Esophagus (tissue), 2 donors: Measurements from ENCODE around the gene HIPK1. TPM values are rescaled to one million over a fixed set of nuclear protein-coding genes. Genes with fewer than 3 reads are reported as not detected.
"Not testable (repeated sequence)": the region's sequence is repeated elsewhere in the genome, so short reads cannot be mapped to it uniquely, and the experiment has no call there.

Experiments used
- H3K27ac ChIP-seq, 2 donors: one replicate each; pipeline ENCODE4 v1.5.1; 2013; ENCODE audit warnings: low read depth in 2 of 2, mild to moderate bottlenecking in 2 of 2, inconsistent platforms in 1 of 2, low read length in 1 of 2, moderate library complexity in 1 of 2
- H3K27me3 ChIP-seq, 2 donors: one replicate each; pipeline ENCODE4 v1.6.1; 2013; ENCODE audit warnings: low read length in 2 of 2, control low read depth in 1 of 2, mild to moderate bottlenecking in 1 of 2; ENCODE audit not compliant: insufficient read depth in 2 of 2, control insufficient read depth in 1 of 2
- H3K36me3 ChIP-seq, 2 donors: one replicate each; pipeline ENCODE4 v1.6.1; 2013; ENCODE audit warnings: low read length in 1 of 2; ENCODE audit not compliant: control insufficient read depth in 2 of 2, insufficient read depth in 2 of 2
- H3K4me1 ChIP-seq, 2 donors: one replicate each; pipeline ENCODE4 v1.6.1; 2013; ENCODE audit warnings: low read length in 1 of 2; ENCODE audit not compliant: control insufficient read depth in 2 of 2, insufficient read depth in 2 of 2
- H3K4me3 ChIP-seq, 2 donors: one replicate each; pipeline ENCODE4 v1.5.1; 2013; ENCODE audit warnings: low read length in 2 of 2, mild to moderate bottlenecking in 2 of 2, low read depth in 1 of 2, moderate library complexity in 1 of 2
- H3K9me3 ChIP-seq, 2 donors: one replicate each; pipeline ENCODE4 v1.6.1; 2013; ENCODE audit warnings: mild to moderate bottlenecking in 2 of 2, low read depth in 1 of 2, low read length in 1 of 2, moderate library complexity in 1 of 2; ENCODE audit not compliant: control insufficient read depth in 2 of 2, insufficient read depth in 1 of 2
- WGBS, 2 donors: extraction: QIAGEN DNeasy Blood & Tissue Kit; methylation state at CpG; one replicate each; pipeline ENCODE4 v1.1.7; 2013; 5-methylcytosine and 5-hydroxymethylcytosine counted together
- polyA plus RNA-seq, 2 donors: library from polyadenylated mRNA; stranded (reverse); fragments of 200-250 nt; gene quantifications; one replicate each; pipeline ENCODE4 v1.2.3, GENCODE V29; 2013
- donor health status: healthy with polysubstance abuse.
- donor health status: Bipolar disorder and iron deficiency.

The HIPK1 gene
- polyA plus RNA-seq, 2 donors, result 10.8 to 14.5 TPM

DNA sequence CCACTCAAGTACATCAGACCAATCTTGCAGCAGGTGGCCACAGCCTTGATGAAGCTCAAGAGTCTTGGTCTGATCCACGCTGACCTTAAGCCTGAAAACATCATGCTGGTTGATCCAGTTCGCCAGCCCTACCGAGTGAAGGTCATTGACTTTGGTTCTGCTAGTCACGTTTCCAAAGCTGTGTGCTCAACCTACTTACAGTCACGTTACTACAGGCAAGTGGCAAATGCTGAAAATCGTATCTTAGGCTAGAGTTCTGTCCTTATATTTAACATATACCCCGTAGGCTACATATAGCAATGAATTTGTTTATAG lies 12.1 kb downstream of the HIPK1 start:
- 76 to 84% methylated on average over 7 of the region's 7 CpGs for WGBS, 2 donors

DNA sequence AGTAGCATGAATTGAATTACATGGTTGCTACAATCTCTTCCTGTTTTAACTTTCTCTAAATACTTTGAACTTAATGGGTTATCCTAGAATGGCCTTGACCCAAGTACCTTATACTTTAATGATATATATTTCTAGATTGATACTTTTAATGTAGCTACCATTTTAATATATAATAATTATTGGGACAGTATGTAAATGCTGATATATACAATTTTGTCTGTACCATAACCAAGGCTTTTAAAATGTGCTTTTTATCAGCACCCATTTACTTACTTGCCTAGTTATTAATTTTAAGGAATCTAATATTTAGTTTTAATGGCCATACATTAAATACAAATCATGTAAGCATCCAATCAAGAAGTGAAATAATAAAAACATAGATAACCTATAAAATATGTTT lies 13.4 kb downstream of the HIPK1 start:
- H3K4me3 ChIP-seq, result no peak overlapping the region
- H3K4me1 ChIP-seq, result no peaks in the 10 kb centered on the region
- H3K27ac ChIP-seq, result no peak overlapping the region
- H3K27me3 ChIP-seq, result no peaks in the 10 kb centered on the region
- no peaks in the 10 kb centered on the region for H3K9me3 ChIP-seq
- H3K36me3 ChIP-seq, result peaks cover 3 to 10% of the 10 kb centered on the region in 2 donors

More for the DNA sequence above, 12.1 kb downstream of the HIPK1 start:
- Histone ChIP-seq H3K9me3 (no peaks in the 10 kb centered on the region), H3K27me3 (no peaks in the 10 kb centered on the region), H3K4me1 (no peaks in the 10 kb centered on the region), H3K27ac (no peak overlapping the region), H3K36me3 (peaks cover 3 to 10% of the 10 kb centered on the region in 2 donors), H3K4me3 (no peak overlapping the region)

DNA sequence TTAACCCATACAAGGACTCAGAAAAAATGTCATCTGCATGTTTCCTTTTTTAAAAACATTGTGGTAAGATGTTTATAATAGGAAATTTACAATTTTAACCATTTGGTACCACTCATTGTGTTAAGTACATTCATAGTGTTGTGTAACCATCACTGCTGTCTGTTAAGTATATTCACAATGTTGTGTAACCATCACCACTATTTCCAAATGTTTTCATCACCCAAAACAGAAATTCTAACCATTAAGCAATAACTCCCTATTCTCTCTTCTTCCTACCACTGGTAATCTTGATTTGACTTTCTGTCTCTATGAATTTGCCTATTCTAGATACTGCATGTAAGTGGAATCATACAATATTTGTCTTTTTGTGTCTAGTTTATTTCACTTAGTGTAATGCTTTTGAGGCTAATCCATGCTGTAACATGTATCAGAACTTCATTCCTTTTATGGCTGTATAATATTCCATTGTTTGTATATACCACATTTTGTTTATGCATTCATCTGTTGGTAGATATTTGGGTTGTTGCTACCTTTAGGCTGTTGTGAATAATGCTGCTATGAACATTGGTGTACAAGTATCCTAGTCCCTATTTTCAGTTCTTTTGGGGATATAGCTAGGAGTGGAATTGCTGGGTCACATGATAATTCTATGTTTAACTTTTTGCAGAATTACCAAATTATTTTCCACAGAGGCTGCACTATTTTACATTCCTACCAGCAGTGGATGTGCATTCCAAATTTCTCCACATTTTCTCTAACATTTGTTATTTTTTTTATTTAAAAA lies 14.1 kb downstream of the HIPK1 start:
- H3K4me3 ChIP-seq, result no peak overlapping the region
- H3K36me3 ChIP-seq, result peaks cover 3 to 10% of the 10 kb centered on the region in 2 donors
- no peaks in the 10 kb centered on the region for H3K4me1 ChIP-seq

DNA sequence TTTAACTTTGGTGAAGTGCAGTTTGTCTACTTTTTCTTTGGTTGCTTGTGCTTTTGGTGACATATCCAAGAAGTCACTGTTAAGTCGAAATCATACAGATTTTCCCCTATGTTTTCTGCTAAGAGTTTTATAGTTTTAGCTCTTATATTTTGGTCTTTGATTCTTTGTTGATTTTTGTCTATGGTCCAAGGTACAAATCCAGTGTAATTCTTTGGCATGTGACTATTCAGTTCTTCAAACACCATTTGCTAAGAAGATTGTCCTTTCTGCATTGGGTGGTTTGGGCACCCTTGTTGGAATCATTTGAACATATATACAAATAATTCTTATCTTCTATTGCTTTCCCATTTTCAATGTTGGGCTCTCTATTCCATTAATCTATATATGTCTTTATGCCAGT lies 16.2 kb downstream of the HIPK1 start:
- Histone ChIP-seq H3K9me3 (no peaks in the 10 kb centered on the region), H3K27me3 (no peaks in the 10 kb centered on the region), H3K27ac (no peak overlapping the region), H3K36me3 (peaks cover 3 to 10% of the 10 kb centered on the region in 2 donors), H3K4me1 (peaks cover 0 to 3% of the 10 kb centered on the region in 2 donors), H3K4me3 (no peak overlapping the region)
- 97 to 100% methylated on average over 1 of the region's 1 CpG for WGBS, 2 donors

More for the DNA sequence above, 14.1 kb downstream of the HIPK1 start:
- Histone ChIP-seq H3K27ac (no peak overlapping the region), H3K27me3 (no peaks in the 10 kb centered on the region), H3K9me3 (no peaks in the 10 kb centered on the region)

DNA sequence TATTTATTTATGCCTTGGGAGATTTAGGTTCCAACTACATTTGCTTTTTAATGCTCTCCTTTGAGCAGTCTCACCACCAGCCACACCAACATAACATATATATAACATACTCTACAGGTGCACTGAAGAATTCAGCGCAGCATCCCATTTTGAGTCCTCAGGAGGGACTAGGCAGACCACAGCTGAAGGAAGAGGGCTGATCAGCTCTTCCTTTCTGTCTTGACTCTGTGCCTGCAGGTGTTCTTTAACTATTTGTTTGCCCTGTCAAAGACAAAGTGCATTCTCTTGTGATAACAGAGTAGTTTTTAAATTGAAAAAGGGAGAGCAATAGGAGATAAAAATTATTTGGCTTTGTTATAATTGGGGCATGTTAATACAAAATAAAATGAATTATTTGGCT lies 17.0 kb downstream of the HIPK1 start:
- WGBS, 2 donors, result 38 to 69% methylated on average over 1 of the region's 1 CpG
- Histone ChIP-seq H3K4me1 (peaks cover 0 to 3% of the 10 kb centered on the region in 2 donors), H3K4me3 (no peak overlapping the region)

DNA sequence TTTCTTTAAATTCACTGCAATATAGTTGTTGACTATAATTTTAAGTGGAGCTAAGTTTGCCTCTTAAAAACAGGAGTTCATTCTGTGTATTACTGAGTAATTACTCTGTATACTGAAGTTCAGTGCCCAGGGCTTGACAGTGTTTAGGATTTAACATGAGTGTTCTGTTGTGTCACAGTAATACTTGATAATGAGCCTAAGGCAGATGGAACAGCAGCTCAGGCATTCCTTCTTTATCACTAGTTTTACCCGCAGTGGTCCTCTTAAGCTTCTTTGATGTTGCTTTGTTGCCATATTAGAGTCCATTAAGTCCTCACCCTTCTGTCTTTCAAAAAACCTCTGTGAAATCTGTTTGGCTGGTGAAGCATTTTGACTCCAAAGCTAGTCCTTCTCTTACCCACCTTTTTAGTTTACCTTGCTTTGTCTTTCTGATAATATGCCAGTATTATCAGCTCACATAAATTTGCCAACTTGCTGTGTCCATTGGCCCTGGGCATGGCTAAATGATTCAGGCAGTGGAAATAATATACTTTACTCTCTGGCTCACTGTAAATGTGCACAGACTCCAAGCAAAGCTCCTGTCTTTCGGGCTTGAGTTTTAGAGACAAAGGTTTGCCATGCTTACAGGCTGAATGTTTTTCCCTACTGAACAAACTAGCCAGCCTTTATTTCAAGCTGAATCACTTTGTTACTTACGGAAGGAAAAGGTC lies 17.7 kb downstream of the HIPK1 start:
- no peak overlapping the region for H3K4me3 ChIP-seq
- WGBS, 2 donors, result 33 to 42% methylated on average over 3 of the region's 3 CpGs
- no peaks in the 10 kb centered on the region for H3K9me3 ChIP-seq
- peaks cover 0 to 3% of the 10 kb centered on the region in 2 donors for H3K36me3 ChIP-seq
- H3K27ac ChIP-seq, result peak overlapping the region in 1 of 2 donors; percentile 34
- H3K4me1 ChIP-seq, result peaks cover 0 to 3% of the 10 kb centered on the region in 2 donors
- H3K27me3 ChIP-seq, result no peaks in the 10 kb centered on the region

More for the DNA sequence above, 17.0 kb downstream of the HIPK1 start:
- no peaks in the 10 kb centered on the region for H3K9me3 ChIP-seq
- H3K36me3 ChIP-seq, result peaks cover 1 to 5% of the 10 kb centered on the region in 2 donors
- no peaks in the 10 kb centered on the region for H3K27me3 ChIP-seq
- H3K27ac ChIP-seq, result no peak overlapping the region

DNA sequence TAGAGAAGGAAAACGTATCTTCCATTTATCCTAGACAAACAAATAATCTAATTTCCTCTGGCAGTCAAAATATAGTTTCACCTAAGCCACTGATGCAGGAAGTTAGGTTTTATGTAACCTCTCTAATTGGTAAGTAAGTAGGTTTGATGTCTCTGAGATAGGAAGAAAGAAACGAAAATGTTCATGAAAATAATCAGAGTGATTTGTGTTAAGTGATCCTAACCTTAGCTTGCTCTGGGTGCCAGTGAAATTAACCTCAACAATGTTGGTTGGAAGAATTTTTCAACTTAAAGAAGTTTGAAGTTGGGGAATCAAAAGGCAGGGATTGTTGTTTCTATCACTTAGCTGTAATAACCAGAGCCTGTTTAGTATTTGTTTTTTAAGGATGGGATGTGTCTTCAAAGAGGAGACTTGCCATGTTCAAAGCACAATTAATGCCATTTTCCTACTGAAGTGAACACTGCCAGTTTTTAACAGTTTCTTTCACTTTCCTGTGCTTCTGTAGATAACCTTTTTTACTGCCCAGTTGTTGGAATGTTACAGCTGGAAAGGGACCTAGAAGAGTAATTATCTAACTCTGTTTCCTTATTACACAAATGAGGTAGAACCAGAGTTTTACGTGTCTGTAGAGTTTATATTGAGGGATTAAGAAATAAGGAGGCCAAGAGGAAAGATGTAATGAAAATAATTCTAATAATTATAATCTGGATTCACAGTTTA lies 18.4 kb downstream of the HIPK1 start:
- H3K27ac ChIP-seq, result peak overlapping the region in 1 of 2 donors; percentile 34
- H3K4me1 ChIP-seq, result peaks cover 0 to 3% of the 10 kb centered on the region in 2 donors
- peaks cover 0 to 3% of the 10 kb centered on the region in 2 donors for H3K36me3 ChIP-seq
- H3K4me3 ChIP-seq, result no peak overlapping the region
- H3K27me3 ChIP-seq, result no peaks in the 10 kb centered on the region
- no peaks in the 10 kb centered on the region for H3K9me3 ChIP-seq
- WGBS, 2 donors, result 13 to 18% methylated on average over 3 of the region's 3 CpGs

DNA sequence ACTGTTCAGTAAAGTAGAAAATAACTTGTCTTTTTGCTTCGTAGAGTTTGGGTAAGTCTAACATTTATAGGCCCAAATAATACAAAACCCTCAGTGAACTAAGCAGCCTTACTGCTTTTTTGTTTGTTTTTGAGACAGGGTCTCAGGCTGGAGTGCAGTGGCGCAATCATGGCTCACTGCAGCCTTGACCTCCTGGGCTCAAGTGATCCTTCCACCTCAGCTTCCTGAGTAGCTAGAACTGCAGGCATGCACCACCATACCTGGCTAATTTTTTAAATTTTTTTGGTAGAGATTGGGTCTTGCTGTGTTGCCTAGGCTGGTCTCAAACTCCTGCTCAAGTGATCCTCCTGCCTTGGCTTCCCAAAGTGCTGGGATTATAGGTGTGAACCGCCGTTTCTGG lies 19.0 kb downstream of the HIPK1 start:
- not testable (repeated sequence) for H3K9me3 ChIP-seq, H3K27ac ChIP-seq, H3K36me3 ChIP-seq, H3K4me3 ChIP-seq, H3K27me3 ChIP-seq, H3K4me1 ChIP-seq
- WGBS, 2 donors, result 69 to 74% methylated on average over 4 of the region's 4 CpGs

DNA sequence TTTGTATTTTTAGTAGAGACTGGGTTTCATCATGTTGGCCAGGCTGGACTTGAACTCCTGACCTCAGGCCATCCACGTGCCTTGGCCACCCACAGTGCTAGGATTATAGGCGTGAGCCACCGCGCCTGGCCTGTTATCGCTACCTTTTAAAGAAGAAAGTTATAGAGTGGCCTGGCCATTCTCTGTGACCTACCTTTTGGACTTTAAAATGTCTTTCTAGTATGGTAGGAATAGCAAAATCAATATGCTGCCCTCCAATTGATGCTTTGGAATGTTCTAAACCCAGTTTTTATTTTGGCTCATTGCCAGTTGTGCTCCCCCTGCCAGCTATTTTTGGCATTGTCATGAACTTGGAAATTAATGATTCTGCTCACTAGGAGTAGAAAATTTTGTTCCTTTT lies 19.9 kb downstream of the HIPK1 start:
- WGBS, 2 donors, result 67 to 74% methylated on average over 5 of the region's 5 CpGs
- H3K27ac ChIP-seq, result no peak overlapping the region

More for the DNA sequence above, 19.9 kb downstream of the HIPK1 start:
- Histone ChIP-seq H3K4me3 (no peak overlapping the region), H3K9me3 (no peaks in the 10 kb centered on the region), H3K4me1 (peaks cover 0 to 3% of the 10 kb centered on the region in 2 donors), H3K27me3 (no peaks in the 10 kb centered on the region), H3K36me3 (peaks cover 0 to 3% of the 10 kb centered on the region in 2 donors)
